ENCODE data around the gene YEATS2. TPM values are rescaled to one million over a fixed set of nuclear protein-coding genes. Genes with fewer than 3 reads are reported as not detected.
"Not testable (repeated sequence)": the region's sequence is repeated elsewhere in the genome, so short reads cannot be mapped to it uniquely, and the experiment has no call there.

Gene YEATS2
- polyA plus RNA-seq, 10 donors: 22.0 to 39.1 (median 28.0) TPM

DNA sequence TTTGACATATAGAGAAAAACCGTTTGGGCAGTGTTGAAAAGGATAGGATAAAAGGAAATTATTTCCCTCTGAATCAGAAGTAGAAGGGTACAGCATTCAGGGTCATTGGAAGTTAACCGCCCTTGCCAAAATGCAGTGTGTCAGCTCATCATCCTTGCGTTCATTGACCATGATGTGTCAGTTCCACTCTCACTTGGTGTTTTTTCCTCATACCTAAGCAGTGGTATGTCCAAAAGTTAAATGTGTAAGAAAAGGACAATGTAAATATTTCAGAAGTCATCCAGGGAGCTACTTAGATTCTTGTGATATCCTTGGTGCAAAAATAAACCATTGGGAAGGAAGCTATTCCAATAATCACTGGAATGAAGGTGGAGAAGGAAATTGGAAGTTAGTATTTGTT lies 77.0 kb downstream of the YEATS2 start:
- DNase-seq: peak in 1 of 3 donors; percentile 16

DNA sequence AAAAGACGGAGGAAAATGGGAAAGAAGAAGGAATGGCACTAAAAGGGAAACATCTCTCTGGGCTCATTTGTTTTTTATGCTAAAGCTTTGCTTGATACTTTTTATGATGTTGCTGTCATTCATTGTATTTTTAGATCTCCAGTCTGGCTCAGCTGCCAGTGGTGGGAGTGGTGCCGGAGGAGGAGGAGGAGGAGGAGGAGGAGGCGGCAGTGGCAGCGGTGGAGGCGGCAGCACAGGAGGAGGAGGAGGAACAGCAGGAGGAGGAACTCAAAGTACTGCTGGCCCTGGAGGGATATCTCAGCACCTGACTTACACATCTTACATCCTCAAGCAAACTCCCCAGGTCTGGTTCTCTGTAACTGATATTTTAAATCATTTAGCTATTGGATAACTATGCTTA lies 78.2 kb downstream of the YEATS2 start:
- DNase-seq: peak in 1 of 3 donors; percentile 6

DNA sequence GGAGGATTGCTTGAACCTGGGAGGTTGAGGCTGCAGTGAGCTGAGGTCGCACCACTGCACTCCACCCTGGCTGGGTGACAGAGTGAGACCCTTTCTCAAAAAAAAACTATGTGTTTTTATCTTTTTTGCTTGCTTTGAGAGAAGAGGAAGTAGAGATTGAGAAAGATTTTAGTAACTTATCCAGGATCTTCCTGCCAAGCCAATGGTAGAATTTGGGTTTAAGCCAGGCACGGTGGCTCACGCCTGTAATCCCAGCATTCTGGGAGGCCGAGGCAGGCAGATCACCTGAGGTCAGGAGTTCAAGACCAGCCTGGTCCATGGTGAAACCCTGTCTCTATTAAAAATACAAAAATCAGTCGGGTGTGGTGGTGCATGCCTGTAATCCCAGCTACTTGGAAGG lies 78.9 kb downstream of the YEATS2 start:
- DNase-seq: not testable (repeated sequence)

DNA sequence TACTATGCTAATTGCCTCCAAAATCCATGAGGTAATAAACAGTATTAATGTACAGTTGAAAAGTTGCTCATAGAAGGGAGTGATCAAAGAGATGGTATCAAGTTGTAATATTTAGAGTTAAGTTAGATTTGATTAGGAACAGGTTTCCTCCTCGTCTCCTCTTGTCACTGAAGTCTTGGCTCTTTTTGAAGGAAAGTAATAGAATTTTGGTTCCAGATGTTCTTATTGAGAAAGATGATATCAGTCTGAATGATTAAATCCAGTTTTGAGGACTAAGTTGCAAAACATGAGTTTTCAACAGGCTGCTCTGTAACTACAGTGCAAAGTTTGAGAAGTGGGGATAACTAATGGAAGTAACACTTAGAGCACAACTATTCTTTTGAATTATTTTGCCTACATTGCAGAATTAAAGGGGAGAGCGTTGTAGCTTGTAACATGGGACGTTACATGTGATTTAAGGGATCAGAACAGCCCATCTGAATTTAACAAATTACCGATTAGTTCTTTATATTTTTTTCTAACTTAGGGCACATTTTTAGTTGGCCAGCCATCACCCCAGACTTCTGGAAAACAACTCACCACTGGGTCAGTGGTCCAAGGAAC lies 79.5 kb downstream of the YEATS2 start:
- DNase-seq: no peak

DNA sequence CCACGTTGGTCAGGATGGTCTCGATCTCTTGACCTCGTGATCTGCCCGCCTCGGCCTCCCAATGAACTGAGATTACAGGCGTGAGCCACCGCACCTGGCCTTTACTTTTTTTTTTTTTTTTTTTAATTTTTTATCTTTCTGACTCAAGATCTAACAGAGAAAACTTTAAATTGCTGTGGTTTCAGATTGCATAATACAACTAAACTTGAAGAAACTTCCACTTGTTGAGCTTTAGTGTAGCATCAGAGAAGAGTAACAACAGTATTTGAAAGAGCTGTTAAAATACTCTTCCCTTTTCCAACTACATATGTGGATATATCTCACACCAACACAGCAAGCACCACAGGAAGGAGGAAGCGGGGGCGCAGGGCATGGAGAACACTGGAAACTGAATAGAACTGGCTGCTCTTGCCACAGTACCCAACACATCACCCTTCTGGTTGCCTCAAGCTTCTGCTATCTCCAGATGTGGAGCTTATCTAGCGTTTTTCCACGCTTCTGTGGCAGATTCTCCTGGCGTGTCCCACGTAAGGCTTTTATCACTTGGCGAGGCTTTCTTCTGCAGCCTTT lies 82.4 kb downstream of the YEATS2 start:
- no peak for DNase-seq

DNA sequence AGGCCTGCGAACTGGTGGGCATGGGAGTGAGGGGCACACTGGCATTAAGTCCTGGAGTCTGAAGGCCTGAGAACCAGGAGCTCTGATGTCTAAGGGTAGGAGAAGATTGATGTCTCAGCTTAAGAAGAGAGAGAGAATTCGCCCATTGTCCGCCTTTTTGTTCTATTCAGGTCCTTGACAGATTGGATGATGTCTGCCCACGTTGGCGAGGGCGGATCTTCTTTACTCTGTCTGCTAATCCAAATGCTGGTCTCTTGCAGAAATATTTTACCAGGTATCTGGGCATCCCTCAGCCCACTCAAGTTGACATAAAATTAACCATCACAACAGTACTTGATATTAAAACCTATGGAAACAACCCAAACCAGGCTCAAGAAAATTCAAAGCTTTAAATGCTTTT lies 83.6 kb downstream of the YEATS2 start:
- DNase-seq: no peak

DNA sequence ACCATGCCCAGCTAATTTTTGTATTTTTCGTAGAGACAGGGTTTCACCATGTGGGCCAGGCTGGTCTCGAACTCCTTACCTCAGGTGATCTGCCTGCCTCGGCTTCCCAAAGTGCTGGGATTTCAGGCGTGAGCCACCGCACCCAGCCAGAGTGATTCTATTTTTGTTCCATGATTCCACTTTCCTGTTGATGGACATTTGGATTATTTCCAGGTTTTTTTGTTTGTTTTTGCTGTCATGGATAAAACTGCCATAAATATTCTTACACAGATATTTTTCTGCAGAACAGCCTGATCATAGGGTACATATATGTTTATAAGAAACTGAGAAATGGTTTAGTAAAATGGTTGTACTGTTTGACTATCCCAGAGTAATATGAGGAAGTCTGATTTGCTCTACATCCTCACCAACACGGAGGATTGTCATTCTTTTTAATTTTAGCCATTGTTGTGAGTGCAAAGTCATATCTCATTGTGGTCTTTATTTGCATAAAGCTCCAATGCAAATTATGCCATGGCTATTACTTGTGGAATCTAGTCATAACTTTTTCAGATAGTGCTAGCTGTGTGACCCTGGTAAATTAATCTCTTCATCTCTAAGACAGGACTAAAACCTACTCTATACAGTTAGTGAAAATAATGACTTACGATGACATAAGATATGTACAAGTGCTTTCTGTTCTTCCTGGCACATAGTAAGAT lies 85.1 kb downstream of the YEATS2 start:
- no peak for DNase-seq

DNA sequence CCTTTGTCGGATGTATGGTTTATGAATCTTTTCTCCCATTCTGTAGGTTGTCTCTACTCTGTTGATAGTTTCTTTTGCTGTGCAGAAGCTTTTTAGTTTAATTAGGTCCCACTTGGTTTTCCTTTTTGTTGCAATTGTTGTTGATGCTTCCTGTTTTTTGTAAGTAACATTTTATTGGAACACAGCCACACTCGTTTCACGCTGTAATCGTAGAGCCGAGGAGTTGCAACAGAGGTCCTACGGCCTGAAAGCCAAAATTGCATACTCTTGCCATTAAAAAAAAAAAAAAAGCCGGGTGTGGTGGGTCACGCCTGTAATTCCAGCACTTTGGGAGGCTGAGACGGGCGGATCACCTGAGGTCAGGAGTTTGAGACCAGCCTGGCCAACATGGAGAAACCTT lies 86.9 kb downstream of the YEATS2 start:
- not testable (repeated sequence) for DNase-seq

DNA sequence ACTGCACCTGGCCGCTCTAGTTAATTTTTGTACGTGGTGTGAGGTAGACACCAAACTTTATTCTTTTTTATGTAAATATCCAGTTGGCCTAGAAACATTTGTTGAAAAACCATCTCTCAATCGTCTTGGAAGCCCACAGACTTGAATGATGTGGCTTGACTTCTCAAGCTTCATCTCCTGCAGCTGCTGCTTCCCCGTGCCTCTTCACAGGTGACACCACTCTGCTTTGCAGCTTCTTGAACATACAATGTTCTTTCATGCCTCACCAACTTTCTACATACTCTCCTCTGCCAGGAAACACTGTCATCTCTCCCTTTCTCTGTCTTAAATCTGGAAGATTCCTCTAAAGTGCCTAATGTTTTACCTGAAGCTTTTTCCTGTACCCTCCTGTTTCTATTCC lies 92.2 kb downstream of the YEATS2 start:
- DNase-seq: no peak

DNA sequence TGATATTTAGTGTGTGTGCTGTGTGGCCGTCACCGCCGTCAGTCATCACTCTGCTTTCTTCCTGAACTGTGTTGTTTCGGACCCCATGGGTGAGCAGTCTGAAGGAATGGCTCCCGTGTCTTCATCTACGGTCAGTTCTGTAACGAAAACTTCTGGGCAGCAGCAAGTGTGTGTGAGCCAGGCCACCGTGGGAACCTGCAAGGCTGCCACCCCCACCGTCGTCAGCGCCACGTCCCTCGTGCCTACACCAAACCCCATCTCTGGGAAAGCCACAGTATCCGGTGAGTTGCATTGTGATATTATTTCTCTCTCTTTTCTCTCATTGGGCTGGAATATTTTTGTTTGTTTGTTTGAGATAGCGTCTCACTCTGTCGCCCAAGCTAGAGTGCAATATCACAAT lies 93.1 kb downstream of the YEATS2 start:
- no peak for DNase-seq

DNA sequence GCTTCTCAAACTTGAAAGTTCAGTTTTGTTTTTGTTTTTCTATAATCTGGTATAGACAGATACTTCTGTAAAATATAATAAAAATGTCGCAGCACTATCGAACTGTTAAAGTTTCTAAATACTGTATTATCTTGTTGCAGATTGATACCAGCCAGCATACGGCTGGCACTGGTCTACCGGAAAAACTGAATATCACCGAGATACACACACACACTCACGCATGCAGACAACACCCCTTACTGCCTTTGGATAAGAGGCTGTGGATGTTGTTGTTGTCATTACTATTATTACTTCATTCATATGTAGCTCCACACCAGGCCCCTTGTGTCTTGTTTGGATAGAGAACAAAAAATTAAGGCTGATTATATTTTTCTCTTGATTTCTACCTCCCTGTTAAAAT lies 95.4 kb downstream of the YEATS2 start:
- DNase-seq: no peak

DNA sequence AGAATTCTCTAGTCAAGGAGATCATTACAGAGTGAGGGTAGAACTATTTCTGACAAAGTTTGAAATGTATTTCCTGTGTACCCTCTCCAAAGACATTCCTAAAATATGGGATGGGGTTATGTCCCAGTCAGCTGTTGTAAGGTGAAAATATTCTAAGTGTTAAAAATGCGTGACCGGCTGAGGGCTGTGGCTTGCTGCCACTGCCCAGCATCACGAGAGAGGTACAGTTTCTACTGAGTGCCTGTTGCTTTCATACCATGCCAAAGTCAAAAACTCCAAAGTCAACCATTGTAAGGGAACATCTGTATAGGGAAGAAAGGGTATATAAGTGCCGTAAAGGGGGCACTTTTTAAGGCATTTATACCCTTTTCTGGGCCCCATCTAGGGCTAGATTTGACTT lies 96.9 kb downstream of the YEATS2 start:
- no peak for DNase-seq

DNA sequence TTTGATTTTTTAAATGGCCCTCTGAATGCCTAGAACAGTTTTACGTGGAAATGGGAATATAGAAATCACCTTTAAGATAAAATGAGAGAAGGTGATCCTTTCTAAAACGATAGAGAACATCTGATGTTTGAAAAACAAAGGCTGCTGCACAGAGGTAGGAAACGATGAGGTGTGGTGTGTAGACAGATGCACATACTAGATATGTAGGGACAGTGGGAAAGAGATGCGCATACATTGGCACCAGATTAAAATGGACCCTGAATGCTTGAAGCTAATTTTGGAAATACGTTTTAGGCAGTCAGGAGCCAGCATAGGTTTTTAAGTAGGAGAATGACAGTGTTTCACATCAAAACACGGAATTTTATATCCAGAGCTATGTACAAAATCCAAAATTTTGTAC lies 98.8 kb downstream of the YEATS2 start:
- no peak for DNase-seq

DNA sequence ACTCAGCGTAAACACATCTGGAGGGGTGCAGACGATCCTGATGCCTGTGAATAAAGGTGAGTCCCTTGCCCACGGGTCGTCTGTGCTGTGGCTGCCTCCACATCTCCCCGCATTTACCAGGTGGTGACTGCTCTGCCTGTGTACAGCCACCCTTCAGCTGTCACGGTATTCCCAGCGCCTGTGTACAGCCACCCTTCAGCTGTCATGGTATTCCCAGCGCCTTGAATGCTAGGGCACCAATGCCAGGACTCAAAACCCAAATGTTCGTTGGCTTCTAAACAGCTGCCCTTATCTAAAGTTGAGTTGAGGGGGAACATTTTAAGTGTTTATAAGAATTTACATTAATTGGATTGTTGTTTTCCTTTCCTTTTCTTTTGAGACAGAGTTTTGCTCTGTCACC lies 100.4 kb downstream of the YEATS2 start:
- DNase-seq: no peak

DNA sequence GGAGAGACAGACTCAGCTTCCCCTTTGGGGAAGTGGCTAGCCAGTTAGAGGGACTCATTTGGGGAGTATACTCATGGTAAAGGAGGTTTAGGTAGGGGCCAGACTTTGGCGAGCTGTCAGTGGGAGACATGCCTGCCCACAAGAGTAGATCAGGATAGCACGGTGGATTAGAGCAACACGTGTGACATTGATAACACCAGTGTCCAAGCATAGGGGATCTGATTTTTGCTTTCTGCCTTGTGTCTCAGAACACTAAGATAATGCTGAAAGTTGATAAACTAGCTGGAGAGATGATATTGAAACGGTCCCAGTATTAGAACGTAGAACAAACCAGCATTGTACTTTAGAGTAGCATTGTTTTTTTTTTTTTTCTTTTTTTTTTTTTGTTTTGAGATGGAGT lies 101.9 kb downstream of the YEATS2 start:
- DNase-seq: no peak

DNA sequence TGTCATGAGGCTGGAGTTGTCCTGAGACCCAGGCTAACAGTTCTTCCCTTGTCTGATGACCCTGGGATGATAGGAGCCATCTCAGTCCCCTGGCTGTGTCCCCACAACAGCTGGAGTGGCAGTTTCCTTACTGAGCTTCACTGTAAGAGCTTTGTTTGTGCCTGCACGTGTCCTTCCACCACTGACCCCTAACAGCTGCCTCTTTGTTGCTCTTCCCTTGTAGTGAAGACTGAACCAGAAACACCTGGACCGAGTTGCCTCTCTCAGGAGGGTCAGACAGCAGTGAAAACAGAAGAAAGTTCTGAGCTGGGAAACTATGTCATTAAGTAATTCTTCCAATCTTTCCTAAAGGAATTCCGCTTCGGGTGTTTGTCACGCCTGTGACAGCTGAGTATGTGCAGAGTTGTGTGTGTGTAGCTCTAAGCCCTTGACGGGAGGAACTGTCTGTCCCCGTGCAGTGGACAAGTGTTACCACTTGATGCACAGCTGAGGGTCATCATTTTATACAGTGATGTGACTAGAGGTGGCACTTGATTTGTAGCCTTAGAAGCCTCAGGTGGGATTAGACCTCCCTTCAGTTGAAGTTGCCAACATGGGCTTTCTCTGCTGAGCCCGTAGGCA lies 102.8 kb downstream of the YEATS2 start:
- peak in 2 of 3 donors; percentile 55 to 56 for DNase-seq

DNA sequence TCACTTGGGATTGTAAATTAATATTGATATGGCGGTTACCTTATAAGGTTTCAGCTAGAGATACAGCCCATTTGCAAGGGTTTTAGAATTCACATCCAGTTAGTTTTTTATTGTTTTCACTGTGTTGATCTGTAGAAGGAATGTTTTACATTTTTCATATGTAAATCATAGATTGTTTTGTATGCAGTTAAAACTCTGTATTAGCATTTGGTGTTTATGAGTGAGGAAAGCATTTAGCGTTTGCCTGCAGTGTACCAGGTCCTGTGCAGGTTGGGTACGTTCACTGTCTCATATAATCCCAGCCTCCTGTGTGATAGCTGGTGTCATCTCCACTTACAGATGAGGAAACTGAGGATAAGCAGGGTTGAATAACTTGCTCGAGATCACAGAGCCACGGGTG lies 104.0 kb downstream of the YEATS2 start:
- no peak for DNase-seq

DNA sequence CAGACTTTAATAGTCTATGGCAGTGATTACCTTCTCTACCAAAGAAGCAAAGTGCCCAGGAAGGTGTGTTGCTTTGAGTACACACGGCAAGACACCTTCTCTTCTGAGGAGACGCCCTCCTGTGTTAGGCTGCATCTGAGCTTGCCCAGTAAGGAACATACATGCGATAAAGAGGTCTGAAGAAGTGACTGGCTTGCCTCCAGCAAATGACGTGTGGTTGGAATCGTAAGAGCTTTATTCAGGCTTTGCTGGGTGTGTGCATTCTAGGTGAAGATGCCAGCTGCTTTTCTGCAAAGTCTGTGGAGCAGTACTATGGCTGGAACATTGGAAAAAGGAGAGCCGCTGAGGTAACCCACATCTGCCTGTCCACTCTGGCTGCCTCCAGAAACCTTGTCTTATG lies 105.4 kb downstream of the YEATS2 start:
- no peak for DNase-seq

DNA sequence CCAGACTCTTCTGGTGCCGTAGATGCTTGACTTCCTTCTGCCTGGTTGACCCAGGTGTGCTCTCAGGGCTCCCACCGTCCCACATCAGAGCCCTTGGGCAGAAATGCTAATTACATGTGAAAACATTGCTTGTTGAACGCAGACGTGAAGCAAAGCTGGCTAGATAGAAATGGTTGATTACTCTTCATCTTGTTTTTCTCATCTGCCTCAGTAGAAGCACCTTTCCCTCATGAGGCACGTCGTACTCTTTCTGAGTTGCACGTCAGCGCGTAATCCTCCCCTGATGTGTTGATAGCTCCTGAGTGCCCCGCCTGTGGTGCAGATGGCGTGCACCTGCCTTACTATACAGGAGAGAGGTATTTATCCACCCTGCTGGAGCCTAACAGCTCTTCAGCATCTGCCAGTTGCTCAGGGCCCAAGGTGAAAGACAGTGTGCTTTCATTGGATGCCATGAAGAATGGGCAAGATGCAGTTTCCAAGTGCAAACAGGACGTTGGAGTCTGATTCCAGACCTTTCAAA lies 109.7 kb downstream of the YEATS2 start:
- no peak for DNase-seq

DNA sequence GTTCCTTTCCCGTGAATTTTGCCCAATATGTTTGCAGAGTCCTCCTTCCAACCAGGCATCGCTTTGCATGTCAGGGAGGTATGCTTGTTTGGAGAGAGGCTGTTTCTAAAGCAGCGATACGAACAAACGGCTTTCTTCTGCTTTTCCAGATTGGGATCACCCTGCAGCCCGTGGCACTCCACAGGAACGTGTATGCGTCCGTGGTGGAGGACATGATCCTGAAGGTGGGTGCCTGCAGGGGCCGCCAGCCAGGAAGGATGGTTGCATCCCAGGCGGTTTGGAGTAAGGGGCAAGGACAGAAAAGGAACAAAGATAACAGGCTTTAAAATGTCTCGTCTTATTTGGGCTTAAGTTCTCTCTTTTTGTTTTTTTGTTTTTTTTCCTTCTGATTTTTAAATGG lies 110.3 kb downstream of the YEATS2 start:
- no peak for DNase-seq

DNA sequence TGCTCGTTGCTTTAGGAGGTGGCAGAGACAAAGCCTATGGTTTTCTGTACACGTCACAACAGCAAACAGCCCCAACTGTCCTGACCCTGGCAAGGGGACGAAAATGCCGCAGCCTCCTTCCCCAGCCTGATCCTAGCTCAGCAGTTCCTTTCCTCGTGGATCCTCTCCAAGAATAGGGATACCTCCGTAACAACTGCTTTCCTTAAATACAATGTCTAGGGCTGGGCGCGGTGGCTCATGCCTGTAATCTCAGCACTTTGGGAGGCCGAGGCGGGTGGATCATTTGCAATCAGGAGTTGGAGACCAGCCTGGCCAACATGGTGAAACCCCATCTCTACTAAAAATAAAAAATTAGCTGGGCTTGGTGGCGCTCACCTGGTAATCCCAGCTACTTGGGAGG lies 110.8 kb downstream of the YEATS2 start:
- no peak for DNase-seq

DNA sequence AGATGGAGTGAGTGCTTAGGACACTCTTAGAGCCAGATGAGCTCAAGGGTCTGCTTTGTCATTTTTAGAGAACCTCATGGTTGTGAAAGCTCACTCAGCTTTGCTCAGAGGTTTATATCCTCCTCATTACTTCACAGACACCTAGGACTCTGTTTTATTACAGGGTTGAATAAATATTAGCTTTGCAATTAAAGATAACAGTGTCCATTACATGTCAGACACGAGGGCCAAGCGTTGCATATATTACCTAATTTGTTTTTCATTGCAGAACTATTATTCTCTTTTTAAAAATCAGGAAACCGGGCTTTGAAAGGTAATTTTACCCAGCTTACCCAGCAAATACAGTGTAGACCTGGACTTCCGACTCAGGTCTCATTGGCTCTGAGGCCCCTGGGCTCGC lies 111.7 kb downstream of the YEATS2 start:
- DNase-seq: no peak

Data from muscle of back (tissue), 11 donors.